ENCODE measurements around the gene UGT1A3.

Gene UGT1A3

DNA sequence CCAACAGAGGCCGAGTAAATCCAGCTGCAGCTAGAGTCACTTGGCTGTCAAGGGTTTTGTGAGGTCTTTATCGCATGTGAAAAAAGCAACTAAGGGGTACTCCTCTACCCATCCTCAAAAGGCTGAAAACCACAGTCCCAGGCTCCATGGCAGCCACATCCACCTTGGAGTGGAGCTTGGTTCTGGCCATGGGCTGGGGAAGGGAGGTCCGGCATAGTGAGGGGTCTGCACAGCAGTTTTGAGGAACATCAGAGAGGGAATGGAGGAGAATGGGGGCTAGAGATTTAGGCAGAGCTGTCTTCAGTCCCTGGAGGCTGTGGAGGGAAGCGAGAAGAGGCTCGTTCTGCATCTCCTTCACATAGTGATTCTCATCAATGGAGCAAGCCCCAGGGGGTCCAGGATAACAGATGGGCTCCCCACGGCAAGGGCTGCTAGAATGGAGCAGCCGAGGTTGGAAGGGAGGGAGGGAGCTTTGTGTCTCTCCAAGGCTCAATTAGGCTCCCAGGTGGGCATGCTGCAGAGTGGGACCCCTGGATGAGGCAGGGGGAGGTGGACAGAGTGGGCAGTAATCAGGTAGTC lies 70.3 kb downstream of the UGT1A3 start:
- DNase-seq: no peak

GRCh38 chr2:233799716-233800115 lies 70.9 kb downstream of the UGT1A3 start:
- no peak for DNase-seq

DNA sequence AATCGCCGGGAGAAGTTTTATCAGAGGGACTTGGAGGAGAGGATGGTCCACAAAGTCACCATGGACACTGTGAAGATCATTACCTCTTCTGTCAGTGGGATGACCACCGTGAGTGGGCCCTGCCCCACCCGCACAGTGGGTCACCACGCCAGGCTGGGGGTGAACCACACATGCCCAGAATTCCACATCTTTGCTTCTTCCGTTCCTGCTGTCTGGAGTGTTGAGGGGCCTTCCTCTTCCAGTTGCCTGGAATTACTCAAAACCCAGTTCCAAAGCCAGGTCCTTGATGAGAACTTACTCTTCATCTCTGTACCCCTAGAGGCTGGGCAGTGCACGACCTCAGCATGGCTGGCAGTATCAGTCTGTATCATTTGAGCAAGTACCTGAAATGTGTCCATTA lies 71.4 kb downstream of the UGT1A3 start:
- DNase-seq: no peak

GRCh38 chr2:233801357-233802131 lies 72.7 kb downstream of the UGT1A3 start:
- DNase-seq: peak; percentile 5

DNA sequence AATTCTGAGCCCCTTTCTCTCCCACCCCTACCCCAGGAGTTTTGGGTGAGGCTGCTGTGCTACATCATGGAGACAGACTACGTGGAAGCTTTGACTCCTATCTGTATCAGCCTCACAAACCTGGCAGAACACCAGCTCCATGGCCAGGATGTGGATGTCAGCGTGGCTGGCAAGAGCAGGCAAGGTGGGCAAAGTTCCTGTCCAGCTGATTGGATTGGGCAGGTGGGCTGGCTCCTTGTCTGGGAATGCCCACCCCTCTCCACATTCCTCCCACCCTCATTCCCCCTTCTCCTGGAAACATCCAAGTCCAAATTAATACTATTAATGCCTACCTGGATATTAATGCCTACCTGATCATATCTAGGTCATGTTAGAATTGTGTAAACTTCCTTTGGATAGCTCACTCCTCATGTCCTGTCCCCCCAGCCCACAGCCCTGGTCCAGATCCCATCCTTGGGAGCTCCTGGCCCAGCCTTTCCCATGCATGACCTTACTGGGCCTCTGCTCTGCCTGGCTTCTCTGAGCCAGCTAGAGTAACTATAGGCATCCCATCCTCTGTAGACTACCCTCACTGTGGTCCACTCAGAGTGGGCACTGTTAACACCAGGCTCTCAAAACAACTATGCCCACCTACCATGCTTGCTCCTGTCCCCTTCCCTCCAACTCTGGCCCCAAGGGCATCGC lies 73.4 kb downstream of the UGT1A3 start:
- no peak for DNase-seq

DNA sequence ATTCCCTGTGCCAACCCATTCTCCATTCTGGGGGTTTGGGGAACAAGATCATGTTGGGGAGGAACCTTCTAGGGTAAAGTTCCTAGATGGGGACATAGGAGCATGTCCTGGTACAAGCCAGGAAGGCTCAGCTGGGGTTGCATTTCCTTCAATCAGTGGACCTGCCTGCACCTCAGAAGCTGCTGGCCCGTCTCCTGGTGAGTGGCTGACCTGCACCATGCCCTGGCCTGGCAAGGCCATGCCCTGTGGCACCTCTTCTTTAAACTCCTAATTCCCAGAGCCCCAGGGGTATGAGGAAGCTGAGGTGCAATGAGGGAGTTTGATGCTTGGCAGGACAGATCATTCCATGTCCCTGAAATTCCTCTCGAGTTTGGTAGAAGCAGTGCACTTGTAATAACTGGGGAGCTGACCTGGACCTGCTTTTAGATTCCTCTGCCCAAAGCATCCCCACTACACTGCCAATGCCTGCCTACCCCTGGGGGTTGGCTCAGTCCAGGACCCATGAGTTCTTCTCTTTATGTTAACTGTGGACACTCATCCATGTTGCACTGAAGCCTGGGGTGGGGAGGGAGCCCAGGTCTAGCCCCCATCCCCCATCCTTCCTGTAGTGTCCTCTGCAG lies 74.6 kb downstream of the UGT1A3 start:
- DNase-seq: peak; percentile 3

DNA sequence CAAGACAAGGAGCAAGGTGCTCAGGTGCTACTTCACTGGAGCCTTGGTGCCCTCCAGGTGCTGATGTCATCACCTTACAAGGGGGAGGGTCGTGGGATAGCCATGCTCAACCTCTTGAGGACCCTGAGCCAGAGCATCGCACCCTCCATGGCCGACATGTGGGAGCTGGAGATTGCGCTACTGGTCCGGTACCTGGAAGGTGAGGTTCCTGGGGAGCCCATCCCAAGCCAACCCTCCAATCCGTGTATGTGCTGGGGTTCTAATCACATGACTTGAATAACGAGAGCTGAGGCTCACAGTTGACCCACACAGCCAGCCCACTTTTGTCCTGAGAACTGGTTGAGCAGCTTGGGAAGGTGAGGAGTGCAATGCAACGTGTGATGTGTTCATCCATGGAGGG lies 75.2 kb downstream of the UGT1A3 start:
- no peak for DNase-seq

- DNase-seq: peak; percentile 4
Observed at GRCh38 chr2:233807215-233807865, 78.5 kb downstream of the UGT1A3 start.

GRCh38 chr2:233807966-233808935 lies 79.4 kb downstream of the UGT1A3 start:
- peak; percentile 3 for DNase-seq

- DNase-seq: no peak
Observed at GRCh38 chr2:233810385-233810784, 81.5 kb downstream of the UGT1A3 start.

GRCh38 chr2:233811087-233811486 lies 82.2 kb downstream of the UGT1A3 start:
- DNase-seq: peak; percentile 3

GRCh38 chr2:233811732-233812131 lies 82.9 kb downstream of the UGT1A3 start:
- DNase-seq: no peak

DNA sequence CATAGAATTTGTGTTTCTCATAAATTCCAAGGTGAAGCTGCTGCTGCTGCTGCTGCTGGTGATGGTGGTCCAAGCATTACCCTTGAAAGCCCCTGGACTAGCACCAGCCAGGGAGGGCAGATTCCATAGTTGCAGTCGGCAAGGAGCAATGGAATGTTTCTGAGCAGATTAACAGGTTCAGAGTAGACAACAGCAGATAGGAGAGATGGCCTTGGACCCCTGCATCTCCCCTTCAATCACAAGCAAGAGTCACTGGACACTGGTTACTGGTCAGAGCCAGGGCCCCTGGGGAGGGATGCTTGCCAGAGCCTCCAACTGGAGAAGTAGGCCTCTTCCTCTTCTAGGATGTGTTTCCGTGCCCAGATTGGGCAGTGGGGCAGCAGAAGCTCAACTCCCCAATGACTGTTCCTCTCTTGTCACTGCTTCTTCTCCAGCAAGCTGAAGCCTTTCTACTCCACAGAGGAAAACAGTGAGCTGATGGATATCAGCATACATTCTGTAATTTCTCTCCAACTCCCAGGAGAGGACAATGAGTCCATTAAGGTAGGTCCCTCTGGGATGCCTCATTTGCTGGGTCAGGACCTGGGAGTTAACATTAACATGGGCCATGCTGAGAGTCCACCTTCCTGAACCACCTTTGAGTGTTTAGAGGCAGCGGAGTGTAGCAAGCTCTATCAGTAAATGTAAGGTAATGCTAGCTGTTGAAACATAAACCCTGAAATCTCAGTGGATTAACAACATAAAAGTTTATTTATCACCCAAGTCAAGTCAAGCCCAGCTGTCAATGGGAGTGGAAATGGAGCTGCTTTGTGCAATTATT lies 84.6 kb downstream of the UGT1A3 start:
- DNase-seq: no peak

DNA sequence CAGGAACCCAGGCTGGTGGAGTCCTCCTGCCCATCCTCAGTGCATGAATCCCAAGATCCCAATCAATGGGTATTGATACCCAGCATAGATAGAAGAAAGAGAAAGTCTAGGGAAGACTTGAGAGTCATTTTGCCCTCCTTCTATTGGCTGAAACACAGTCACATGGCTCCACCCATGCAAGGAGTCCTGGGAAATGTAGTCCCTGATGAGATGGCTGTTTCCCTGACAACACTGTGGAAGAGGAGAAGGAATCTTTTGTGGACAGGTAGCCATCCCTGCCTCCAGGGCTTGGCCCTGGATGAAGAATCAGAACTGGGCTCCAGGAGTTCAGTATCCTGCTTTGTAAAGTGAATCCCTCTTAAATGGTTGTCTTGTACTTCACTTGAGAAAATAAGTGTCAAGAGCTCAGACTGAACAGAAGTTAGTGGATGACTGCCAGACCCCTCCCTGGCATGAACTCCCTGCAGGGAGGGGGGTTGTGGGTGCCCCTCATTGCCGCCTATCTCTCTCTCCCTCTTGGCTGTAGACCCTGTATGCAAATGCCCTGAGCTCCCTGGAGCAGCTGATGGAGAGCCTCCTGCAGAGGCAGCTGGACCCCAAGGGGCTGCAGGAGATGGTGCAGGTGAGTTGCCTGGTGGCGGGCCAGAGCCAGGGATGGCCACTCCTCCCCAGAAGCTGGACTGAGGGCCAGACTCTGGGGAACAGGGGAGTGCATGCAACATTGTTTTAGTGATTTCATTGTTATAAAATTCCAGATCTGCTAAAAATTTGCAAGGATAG lies 85.4 kb downstream of the UGT1A3 start:
- DNase-seq: no peak

DNA sequence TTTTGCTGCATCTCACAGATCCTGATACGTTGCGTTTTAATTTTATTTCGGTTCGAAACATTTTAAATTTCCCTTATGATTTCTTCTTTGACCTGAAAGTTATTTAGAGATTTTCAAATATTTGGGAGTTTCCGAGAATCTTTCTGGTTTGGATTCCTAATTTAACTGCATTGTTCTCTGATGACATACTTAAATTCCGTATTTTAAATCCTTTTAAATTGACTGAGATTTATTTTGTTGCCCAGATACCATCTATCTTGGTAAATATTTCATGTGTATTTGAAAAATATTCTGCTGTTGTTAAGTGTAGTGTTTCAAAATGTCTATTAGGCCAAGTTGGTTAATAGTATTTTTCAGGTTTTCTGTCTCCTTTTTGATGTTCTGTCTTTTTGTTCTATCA lies 87.0 kb downstream of the UGT1A3 start:
- DNase-seq: no peak

DNA sequence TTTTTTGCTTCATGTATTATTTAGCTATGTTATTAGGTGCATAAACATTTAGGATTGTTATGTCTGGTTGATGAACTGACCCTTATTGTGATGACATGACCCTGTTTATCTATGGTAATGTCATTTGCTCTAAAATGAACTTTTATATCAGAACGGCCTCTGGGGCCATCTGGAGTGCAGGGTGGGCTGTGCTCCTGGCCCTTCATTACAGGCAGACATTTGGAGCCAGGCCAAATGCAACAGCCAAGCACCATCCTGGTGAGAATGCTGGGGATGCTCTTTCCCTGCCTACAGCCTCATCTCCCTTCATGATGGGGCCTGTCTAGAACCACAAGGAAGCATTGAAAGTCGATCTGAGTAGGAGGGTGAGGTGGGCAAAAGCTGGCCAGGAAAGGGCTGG lies 87.5 kb downstream of the UGT1A3 start:
- DNase-seq: no peak

DNA sequence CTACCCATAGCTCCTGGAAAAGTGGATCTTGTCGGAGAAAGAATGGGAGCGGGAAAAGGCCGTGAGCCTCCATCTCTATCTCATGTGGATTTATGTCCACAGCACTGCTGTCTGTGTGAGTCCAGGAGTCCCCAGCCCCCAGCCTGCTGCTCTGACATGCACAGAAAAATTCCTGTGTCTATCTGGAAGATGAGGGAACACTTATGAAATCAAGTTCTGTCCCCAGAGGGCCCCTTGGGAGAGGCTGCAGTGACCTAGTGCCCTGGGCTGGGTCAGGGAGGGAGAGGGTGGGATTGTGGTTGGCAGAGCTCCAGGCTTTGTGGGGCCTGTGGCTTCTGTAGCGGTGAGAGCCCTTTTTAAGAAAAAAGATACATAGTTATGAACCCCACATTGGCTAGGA lies 87.9 kb downstream of the UGT1A3 start:
- DNase-seq: no peak

DNA sequence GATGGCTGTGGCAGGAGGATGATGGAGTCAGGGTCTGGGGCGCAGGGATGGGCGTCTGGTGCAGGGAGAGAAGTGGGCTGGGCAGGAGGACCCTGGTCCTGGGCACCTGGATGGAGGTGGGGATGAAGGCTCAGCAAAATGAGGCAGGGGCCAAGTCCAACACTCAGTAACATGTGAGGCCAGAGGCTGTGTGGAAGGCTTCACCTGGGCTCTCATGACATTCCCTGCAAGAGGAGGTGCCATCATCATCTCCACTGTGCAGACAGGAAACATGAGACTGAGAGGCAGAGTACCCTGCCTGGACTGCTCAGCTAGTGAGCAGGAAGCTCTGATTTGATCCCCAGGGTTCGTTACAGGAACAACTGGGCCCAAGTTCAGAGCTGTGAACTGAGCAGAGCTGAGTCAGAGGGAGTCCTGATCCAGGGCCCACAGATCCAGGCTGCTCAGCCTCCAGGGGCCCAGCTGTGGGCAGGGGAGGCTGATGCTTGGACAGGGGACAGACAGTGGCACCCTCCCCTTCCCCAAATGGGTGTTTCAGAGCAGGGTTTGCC lies 88.6 kb downstream of the UGT1A3 start:
- DNase-seq: no peak

- DNase-seq: no peak
Observed at GRCh38 chr2:233817995-233818638, 89.3 kb downstream of the UGT1A3 start.

Measured in femur (tissue), 1 donor.